Peyer's patch (tissue), 4 donors: ENCODE data around the gene C14orf180. TPM values are rescaled to one million over a fixed set of nuclear protein-coding genes. Genes with fewer than 3 reads are reported as not detected.

Experiments
- DNase-seq, 3 donors: peaks; one replicate each; pipeline ENCODE4 v3.0.0-alpha.2; 2017 to 2019
- H3K27ac ChIP-seq, 4 donors: fragments of 200-600 bp; sonication (generic); one replicate each; pipeline ENCODE4 v1.5.1; 2016 to 2019
- H3K27me3 ChIP-seq, 2 donors: fragments of 200-600 bp; sonication (generic); one replicate each; pipeline ENCODE4 v1.5.1; 2019
- H3K36me3 ChIP-seq, 3 donors: fragments of 200-600 bp; sonication (generic); one replicate each; pipeline ENCODE4 v1.5.1; 2016 to 2019
- H3K4me1 ChIP-seq, 4 donors: fragments of 200-600 bp; sonication (generic); one replicate each; pipeline ENCODE4 v1.5.1; 2016 to 2019
- H3K4me3 ChIP-seq, 4 donors: fragments of 200-600 bp; sonication (generic); 1 replicate in 3 of 4; 2 replicates in 1 of 4; pipeline ENCODE4 v1.5.1; 2016 to 2019; ENCODE audit warnings: mild to moderate bottlenecking in 1 of 4
- H3K9me3 ChIP-seq, 4 donors: fragments of 200-600 bp; sonication (generic); one replicate each; pipeline ENCODE4 v1.5.1; 2016 to 2019; ENCODE audit warnings: mild to moderate bottlenecking in 1 of 4
- POLR2A ChIP-seq, 2 donors: fragments of 450-650 bp; IDR thresholded peaks; one replicate each; pipeline ENCODE4 v1.5.1; 2017; ENCODE audit warnings: antibody characterized with exemption in 2 of 2, mild to moderate bottlenecking in 2 of 2, moderate library complexity in 2 of 2
- total RNA-seq, 4 donors: library from RNA; depleted of rRNA; stranded (reverse); fragments of >200 nt; gene quantifications; one replicate each; pipeline ENCODE4 v1.1.0, GENCODE V29; 2016
- TF ChIP-seq, protein P1 (sequence below), 6 experiments: fragments of 450-650 bp in 4 of 6; fragments of 200-600 bp in 2 of 6; sonication (generic) in 1 of 6; IDR thresholded peaks; one replicate each; pipeline ENCODE4 v1.5.1; 2017 to 2019; ENCODE audit warnings: antibody characterized with exemption in 6 of 6, mild to moderate bottlenecking in 3 of 6, moderate library complexity in 1 of 6

Gene C14orf180
- total RNA-seq, 4 donors from 2014 or later: 0.70 TPM; not detected in 3

- Histone ChIP-seq H3K27me3 (peaks cover 0 to 15% of the 10 kb centered on the region in 2 donors), H3K9me3 (no peaks in the 10 kb centered on the region), H3K27ac (no peak overlapping the region), H3K36me3 (no peaks in the 10 kb centered on the region), H3K4me3 (peak overlapping the region in 1 of 4 donors; percentile 28), H3K4me1 (no peaks in the 10 kb centered on the region)
- no peak for TF ChIP-seq POLR2A (IDR thresholded peaks at IDR 0.05)
- TF ChIP-seq, protein P1, sequence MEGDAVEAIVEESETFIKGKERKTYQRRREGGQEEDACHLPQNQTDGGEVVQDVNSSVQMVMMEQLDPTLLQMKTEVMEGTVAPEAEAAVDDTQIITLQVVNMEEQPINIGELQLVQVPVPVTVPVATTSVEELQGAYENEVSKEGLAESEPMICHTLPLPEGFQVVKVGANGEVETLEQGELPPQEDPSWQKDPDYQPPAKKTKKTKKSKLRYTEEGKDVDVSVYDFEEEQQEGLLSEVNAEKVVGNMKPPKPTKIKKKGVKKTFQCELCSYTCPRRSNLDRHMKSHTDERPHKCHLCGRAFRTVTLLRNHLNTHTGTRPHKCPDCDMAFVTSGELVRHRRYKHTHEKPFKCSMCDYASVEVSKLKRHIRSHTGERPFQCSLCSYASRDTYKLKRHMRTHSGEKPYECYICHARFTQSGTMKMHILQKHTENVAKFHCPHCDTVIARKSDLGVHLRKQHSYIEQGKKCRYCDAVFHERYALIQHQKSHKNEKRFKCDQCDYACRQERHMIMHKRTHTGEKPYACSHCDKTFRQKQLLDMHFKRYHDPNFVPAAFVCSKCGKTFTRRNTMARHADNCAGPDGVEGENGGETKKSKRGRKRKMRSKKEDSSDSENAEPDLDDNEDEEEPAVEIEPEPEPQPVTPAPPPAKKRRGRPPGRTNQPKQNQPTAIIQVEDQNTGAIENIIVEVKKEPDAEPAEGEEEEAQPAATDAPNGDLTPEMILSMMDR (IDR thresholded peaks at IDR 0.05): no peak
- DNase-seq: no peak
Observed at GRCh38 chr14:104603711-104604401, 24.3 kb downstream of the C14orf180 start.

DNA sequence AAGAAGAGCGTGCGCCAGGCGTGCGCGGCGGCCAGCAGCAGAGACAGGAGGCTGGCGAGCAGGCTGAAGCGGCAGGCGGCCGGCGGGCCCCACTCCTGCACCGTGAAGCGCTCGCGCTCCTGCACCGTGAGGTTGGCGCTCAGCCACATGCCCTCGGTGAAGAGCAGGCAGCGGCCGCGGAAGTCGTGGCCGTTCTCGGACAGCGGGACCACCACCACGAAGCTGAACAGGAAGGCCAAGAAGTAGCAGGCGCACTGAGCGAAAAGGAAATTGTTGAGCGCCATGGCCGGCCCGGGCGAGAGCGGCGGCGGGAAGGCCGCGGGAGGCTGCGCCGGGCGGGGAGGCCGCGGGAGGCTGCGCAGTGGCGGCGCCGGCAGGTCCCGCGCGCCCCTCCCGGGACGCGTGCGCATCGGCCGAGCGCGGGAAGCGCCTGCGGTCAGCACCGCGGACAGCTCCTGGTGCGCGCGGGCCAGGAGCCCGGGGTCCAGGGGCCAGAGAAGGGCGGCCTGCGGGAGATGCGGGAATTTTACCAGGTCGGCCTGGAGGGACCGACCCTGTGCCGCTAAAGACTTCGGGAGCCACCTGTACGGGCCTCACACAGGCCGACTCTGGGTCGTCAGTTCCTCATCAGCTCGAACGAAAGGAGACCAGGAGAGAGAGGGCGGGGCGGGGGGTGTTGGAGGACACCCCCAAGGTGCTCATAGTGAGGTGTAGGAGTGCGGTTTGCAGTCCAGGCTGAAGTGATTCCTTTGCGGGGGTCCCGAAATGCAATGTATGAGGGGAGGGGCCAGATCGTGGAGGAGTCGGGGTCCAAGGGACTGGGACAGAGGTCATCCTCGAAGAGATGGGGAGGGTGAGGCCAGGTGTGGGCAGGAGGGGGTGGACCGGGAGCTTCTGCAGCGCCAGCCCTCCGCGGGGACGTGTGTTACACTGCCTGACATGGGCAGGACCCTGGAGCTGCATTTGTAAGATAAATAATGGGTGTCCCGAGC is 25.2 kb downstream of the C14orf180 start, which contains the start of gene TMEM179:
Gene TMEM179 (minus strand): TSS at position 315 of the 992 bp plus-strand sequence. CDS start 31 bp downstream, at position 284.
- Histone ChIP-seq H3K4me3 (peak within 1 kb of the TSS in 1 of 4 donors; percentile 28), H3K27me3 (peaks cover 0 to 15% of the 10 kb centered on the region in 2 donors), H3K9me3 (no peaks in the 10 kb centered on the region), H3K4me1 (no peaks in the 10 kb centered on the region), H3K27ac (no peak within 1 kb of the TSS), H3K36me3 (no peaks in the 10 kb centered on the region)
- peak in 1 of 3 donors; percentile 29 for DNase-seq
- TF ChIP-seq, protein P1 (IDR thresholded peaks at IDR 0.05): no peak
- TF ChIP-seq POLR2A (IDR thresholded peaks at IDR 0.05): no peak

GRCh38 chr14:104609666-104610065 is 30.1 kb downstream of the C14orf180 start:
- Histone ChIP-seq H3K9me3 (no peaks in the 10 kb centered on the region), H3K36me3 (no peaks in the 10 kb centered on the region), H3K27ac (no peak overlapping the region), H3K27me3 (peaks cover 0 to 4% of the 10 kb centered on the region in 2 donors), H3K4me1 (no peaks in the 10 kb centered on the region), H3K4me3 (no peak overlapping the region)
- TF ChIP-seq POLR2A (IDR thresholded peaks at IDR 0.05): no peak
- TF ChIP-seq, protein P1 (IDR thresholded peaks at IDR 0.05): no peak
- no peak for DNase-seq

GRCh38 chr14:104610749-104611310 is 31.3 kb downstream of the C14orf180 start:
- Histone ChIP-seq H3K4me3 (no peak overlapping the region), H3K9me3 (no peaks in the 10 kb centered on the region), H3K36me3 (no peaks in the 10 kb centered on the region), H3K27me3 (no peaks in the 10 kb centered on the region), H3K27ac (no peak overlapping the region), H3K4me1 (no peaks in the 10 kb centered on the region)
- TF ChIP-seq POLR2A (IDR thresholded peaks at IDR 0.05): no peak
- TF ChIP-seq, protein P1 (IDR thresholded peaks at IDR 0.05): no peak
- no peak for DNase-seq

DNA sequence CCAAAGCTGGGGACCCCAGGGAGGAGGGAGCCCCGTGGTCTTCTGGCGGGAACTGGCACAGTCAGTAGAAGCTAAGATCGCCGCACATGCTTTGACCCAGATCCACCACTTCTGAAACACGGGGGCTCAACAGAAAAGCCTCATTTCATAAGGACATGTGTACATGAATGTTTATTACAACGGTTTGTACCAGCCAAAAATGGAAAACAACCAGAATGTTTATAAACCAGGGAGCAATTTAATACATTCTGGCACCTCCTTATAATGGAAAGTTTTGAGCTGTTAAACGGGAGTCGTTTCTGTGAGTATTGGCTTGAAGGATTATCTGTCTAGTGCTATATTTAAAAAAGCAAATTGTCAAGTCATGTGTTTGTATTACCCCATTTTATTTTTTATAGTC is 32.3 kb downstream of the C14orf180 start:
- Histone ChIP-seq H3K27ac (no peak overlapping the region), H3K27me3 (no peaks in the 10 kb centered on the region), H3K36me3 (no peaks in the 10 kb centered on the region), H3K9me3 (no peaks in the 10 kb centered on the region), H3K4me1 (no peaks in the 10 kb centered on the region), H3K4me3 (no peak overlapping the region)
- no peak for TF ChIP-seq POLR2A (IDR thresholded peaks at IDR 0.05)
- TF ChIP-seq, protein P1 (IDR thresholded peaks at IDR 0.05): no peak
- DNase-seq: no peak
